Measurements from ENCODE around the gene AURKAIP1. TPM values are rescaled to one million over a fixed set of nuclear protein-coding genes. Genes with fewer than 3 reads are reported as not detected.
"Not testable (repeated sequence)": the region's sequence is repeated elsewhere in the genome, so short reads cannot be mapped to it uniquely, and the experiment has no call there.

Gene AURKAIP1
- polyA plus RNA-seq, 1 donor from 2014 or later, result 104 TPM

GRCh38 chr1:1419363-1419812, 44.4 kb upstream of the AURKAIP1 start:
- Histone ChIP-seq H3K79me2 (replicated peaks; ENCODE audit: insufficient read depth, low read length) (no peaks in the 10 kb centered on the region), H3K36me3 (ENCODE audit: insufficient read depth, low read length) (no peaks in the 10 kb centered on the region), H2AFZ (ENCODE audit: low read depth, low read length) (no peak overlapping the region), H3K9ac (ENCODE audit: low read length) (no peak overlapping the region), H3K9me2 (ENCODE audit: insufficient read depth, low read length) (no peaks in the 10 kb centered on the region), H4K20me1 (ENCODE audit: insufficient read depth) (no peaks in the 10 kb centered on the region), H3K27me3 (ENCODE audit: insufficient read depth, low read depth, low read length) (no peaks in the 10 kb centered on the region), H3K27ac (ENCODE audit: low read length) (no peak overlapping the region), H3F3A (ENCODE audit: insufficient read depth, low read length, poor library complexity, severe bottlenecking) (no peaks in the 10 kb centered on the region), H3K9me3 (ENCODE audit: low read length) (no peaks in the 10 kb centered on the region), H3K4me3 (ENCODE audit: low read length) (no peak overlapping the region), H3K4me2 (ENCODE audit: low read length) (no peak overlapping the region)
- no peak for TF ChIP-seq REST (IDR thresholded peaks at IDR 0.05; ENCODE audit: borderline replicate concordance)
- no peak for TF ChIP-seq POLR2AphosphoS5 (IDR thresholded peaks at IDR 0.05)
- no peak for TF ChIP-seq RAD21 (conservative IDR thresholded peaks at IDR 0.05)
- no peak for TF ChIP-seq MXI1 (conservative IDR thresholded peaks at IDR 0.05; ENCODE audit: poor library complexity, severe bottlenecking)
- no peak for TF ChIP-seq EP300 (conservative IDR thresholded peaks at IDR 0.05; ENCODE audit: poor library complexity, severe bottlenecking)
- TF ChIP-seq EZH2 (IDR thresholded peaks at IDR 0.05; ENCODE audit: borderline replicate concordance, insufficient read depth, low read length, poor library complexity, severe bottlenecking), result no peak
- no peak for TF ChIP-seq SMC3 (conservative IDR thresholded peaks at IDR 0.05; ENCODE audit: poor library complexity)
- no peak for TF ChIP-seq TAF1 (IDR thresholded peaks at IDR 0.05; ENCODE audit: low read depth)
- no peak for TF ChIP-seq CTCF (IDR thresholded peaks at IDR 0.05; ENCODE audit: poor library complexity, severe bottlenecking)

GRCh38 chr1:1418464-1419362, 43.7 kb upstream of the AURKAIP1 start:
- Histone ChIP-seq H3K27ac (ENCODE audit: low read length) (no peak overlapping the region), H3K79me2 (replicated peaks; ENCODE audit: insufficient read depth, low read length) (no peaks in the 10 kb centered on the region), H3K4me3 (ENCODE audit: low read length) (no peak overlapping the region), H3K4me2 (ENCODE audit: low read length) (no peak overlapping the region), H2AFZ (ENCODE audit: low read depth, low read length) (no peak overlapping the region), H3K9ac (ENCODE audit: low read length) (no peak overlapping the region), H3K36me3 (ENCODE audit: insufficient read depth, low read length) (no peaks in the 10 kb centered on the region), H3K9me3 (ENCODE audit: low read length) (no peaks in the 10 kb centered on the region), H3K27me3 (ENCODE audit: insufficient read depth, low read depth, low read length) (no peaks in the 10 kb centered on the region), H3F3A (ENCODE audit: insufficient read depth, low read length, poor library complexity, severe bottlenecking) (no peaks in the 10 kb centered on the region), H3K9me2 (ENCODE audit: insufficient read depth, low read length) (no peaks in the 10 kb centered on the region), H4K20me1 (ENCODE audit: insufficient read depth) (no peaks in the 10 kb centered on the region)
- no peak for TF ChIP-seq POLR2AphosphoS5 (IDR thresholded peaks at IDR 0.05)
- TF ChIP-seq EP300 (conservative IDR thresholded peaks at IDR 0.05; ENCODE audit: poor library complexity, severe bottlenecking), result no peak
- no peak for TF ChIP-seq CTCF (IDR thresholded peaks at IDR 0.05; ENCODE audit: poor library complexity, severe bottlenecking)
- TF ChIP-seq SMC3 (conservative IDR thresholded peaks at IDR 0.05; ENCODE audit: poor library complexity), result no peak
- TF ChIP-seq MXI1 (conservative IDR thresholded peaks at IDR 0.05; ENCODE audit: poor library complexity, severe bottlenecking), result no peak
- TF ChIP-seq RAD21 (conservative IDR thresholded peaks at IDR 0.05), result no peak
- TF ChIP-seq TAF1 (IDR thresholded peaks at IDR 0.05; ENCODE audit: low read depth), result no peak

- not testable (repeated sequence) for H4K20me1 ChIP-seq (ENCODE audit: insufficient read depth); H3K4me3 ChIP-seq (ENCODE audit: low read length); H3K36me3 ChIP-seq (ENCODE audit: insufficient read depth, low read length); H2AFZ ChIP-seq (ENCODE audit: low read depth, low read length); H3K27ac ChIP-seq (ENCODE audit: low read length); H3K79me2 ChIP-seq (replicated peaks; ENCODE audit: insufficient read depth, low read length); H3K27me3 ChIP-seq (ENCODE audit: insufficient read depth, low read depth, low read length); H3K9me3 ChIP-seq (ENCODE audit: low read length); H3F3A ChIP-seq (ENCODE audit: insufficient read depth, low read length, poor library complexity, severe bottlenecking); H3K9me2 ChIP-seq (ENCODE audit: insufficient read depth, low read length); H3K9ac ChIP-seq (ENCODE audit: low read length); H3K4me2 ChIP-seq (ENCODE audit: low read length)
Observed at GRCh38 chr1:1417825-1418463, 42.9 kb upstream of the AURKAIP1 start.

Data from neural cell (in vitro differentiated cells).